Heart right ventricle (tissue), 16 donors: Measurements from ENCODE around the gene RAB22A. TPM values are rescaled to one million over a fixed set of nuclear protein-coding genes. Genes with fewer than 3 reads are reported as not detected.

Experiments used
- ATAC-seq, 8 donors: fragments of 200-7000 bp; cut with Tn5 transposase; one replicate each; pipeline ENCODE4 v1.9.1; 2020; ENCODE audit warnings: mild to moderate bottlenecking in 8 of 8, moderate library complexity in 8 of 8, moderate number of reproducible peaks in 1 of 8
- DNase-seq, 2 donors: peaks; one replicate each; pipeline ENCODE4 v3.0.0-alpha.2; 2020
- H3K27ac ChIP-seq, 10 donors: fragments of 200-600 bp; sonication (generic) in 2 of 10; one replicate each; pipeline versions ENCODE4 v1.5.0 to v1.8.0; 2020 to 2022; ENCODE audit warnings: mild to moderate bottlenecking in 3 of 10
- H3K27me3 ChIP-seq, 7 donors: fragments of 200-600 bp; one replicate each; pipeline ENCODE4 v1.8.0; 2021 to 2022; ENCODE audit warnings: mild to moderate bottlenecking in 2 of 7
- H3K36me3 ChIP-seq, 9 donors: fragments of 200-600 bp; sonication (generic) in 1 of 9; one replicate each; pipeline versions ENCODE4 v1.5.0 to v1.8.0; 2020 to 2022; ENCODE audit warnings: mild to moderate bottlenecking in 2 of 9
- H3K4me1 ChIP-seq, 9 donors: fragments of 200-600 bp; sonication (generic) in 1 of 9; one replicate each; pipeline versions ENCODE4 v1.5.0 to v1.8.0; 2020 to 2022; ENCODE audit warnings: mild to moderate bottlenecking in 4 of 9
- H3K4me3 ChIP-seq, 10 donors: fragments of 200-600 bp; sonication (generic) in 2 of 10; one replicate each; pipeline versions ENCODE4 v1.5.0 to v1.8.0; 2020 to 2022; ENCODE audit warnings: mild to moderate bottlenecking in 7 of 10, moderate library complexity in 2 of 10
- H3K9me3 ChIP-seq, 11 donors: fragments of 200-600 bp in 10 of 11; sonication (generic) in 2 of 11; one replicate each; pipeline versions ENCODE4 v1.5.0 to v1.8.0; 2013 to 2022; ENCODE audit warnings: mild to moderate bottlenecking in 2 of 11, control low read depth in 1 of 11, moderate library complexity in 1 of 11
- CTCF ChIP-seq, 9 donors: fragments of 200-600 bp; sonication (generic) in 2 of 9; IDR thresholded peaks; one replicate each; pipeline versions ENCODE4 v1.5.0 to v1.8.0; 2021 to 2022; ENCODE audit warnings: antibody characterized with exemption in 9 of 9, mild to moderate bottlenecking in 5 of 9, moderate library complexity in 1 of 9
- WGBS, 2 donors: extraction: QIAGEN DNeasy Blood & Tissue Kit; methylation state at CpG; one replicate each; pipeline ENCODE4 v1.1.7; 2013; ENCODE audit warnings: inconsistent platforms in 1 of 2; 5-methylcytosine and 5-hydroxymethylcytosine counted together
- intact Hi-C, 10 donors: fragments of 100-400 bp; cut with DNase I; formaldehyde crosslinking; loops; one replicate each; pipeline versions ENCODE4 v1.11.1 to v1.14.2; 2022
- polyA plus RNA-seq, 2 donors: library from polyadenylated mRNA; stranded (reverse); fragments of 200-250 nt; gene quantifications; one replicate each; pipeline ENCODE4 v1.2.3, GENCODE V29; 2013
- total RNA-seq, 10 donors: library from RNA; stranded (reverse); fragmentation: NEBNext Ultra II Directional in 3 of 10; extraction: Animal tissue kit (Norgen Biotek cat#: 25700) in 3 of 10; gene quantifications; one replicate each; pipeline versions ENCODE4 v1.2.1 to v1.2.4, GENCODE V29; 2021 to 2023
- donor health status: Arrhythmogenic right ventricular cardiomyopathy.
- donor health status: ischemic (EF 13 %, LVEDD 7.1; RV severe dilation, severe dysfunction).
- donor health status: healthy with polysubstance abuse.
- donor health status: DM: no; HTN: yes; CAD: no.
- donor health status: DM: no; HTN: no; CAD: no.
- donor health status: ischemic (EF 25% LVEDD 6.9; RV normal size, moderate dysfunction).
- donor health status: ischemic (EF 25% LVEDD 5.7; RV mildly dilated, moderate dysfunction).
- donor health status: healthy.
- donor health status: DM: yes; HTN: yes; CAD: no.
- donor health status: Ischemic cardiomyopathy.
- donor health status: ischemic (EF 35%, LVEDD 5.7; RV mildly dilated, moderate dysfunction).
- donor health status: nonischemic (EF 11% LVEDD 7.7; RV severe dilation, severe dysfunction).
- donor health status: DM: yes; HTN: yes; CAD: no.
- donor health status: PGD.
- donor health status: ischemic (EF 29% LVEDD 5.4; RV normal size, mild dysfunction).
- donor health status: nonischemic (EF 23%, LVEDD 6.1; RV moderate dilation, normal function).

Gene RAB22A
- total and polyA plus RNA-seq, 12 donors: 4.2 to 8.5 (median 6.8) TPM

GRCh38 chr20:58394801-58395200, 85.3 kb downstream of the RAB22A start:
- no peak for TF ChIP-seq CTCF (IDR thresholded peaks at IDR 0.05)
- ATAC-seq (no peak), DNase-seq (no peak)
- H3K9me3 ChIP-seq: no peaks in the 10 kb centered on the region
- H3K27ac ChIP-seq: no peak overlapping the region
- WGBS, 2 donors: 77 to 79% methylated on average over 4 of the region's 4 CpGs
- H3K4me3 ChIP-seq: no peak overlapping the region
- H3K27me3 ChIP-seq: no peaks in the 10 kb centered on the region
- peaks cover 6 to 88% (median 52%) of the 10 kb centered on the region in 9 donors for H3K4me1 ChIP-seq
- intact Hi-C loops: loop anchor here in 2 of 10 donors (10.0 kb wide), 3 partner anchors 50 to 160 kb away; no protein-coding TSS in a partner anchor
- H3K36me3 ChIP-seq: peaks cover 0 to 15% (median 0%) of the 10 kb centered on the region in 9 donors

GRCh38 chr20:58395604-58396003, 86.1 kb downstream of the RAB22A start:
- peaks cover 0 to 15% (median 0%) of the 10 kb centered on the region in 9 donors for H3K36me3 ChIP-seq
- 86 to 89% methylated on average over 3 of the region's 3 CpGs for WGBS, 2 donors
- H3K4me1 ChIP-seq: peaks cover 6 to 88% (median 47%) of the 10 kb centered on the region in 9 donors
- DNase-seq: no peak
- no peak overlapping the region for H3K27ac ChIP-seq
- no peaks in the 10 kb centered on the region for H3K9me3 ChIP-seq
- no peak for TF ChIP-seq CTCF (IDR thresholded peaks at IDR 0.05)
- intact Hi-C loops: loop anchor here in 2 of 10 donors (10.0 kb wide), 3 partner anchors 49 to 161 kb away; no protein-coding TSS in a partner anchor
- no peak overlapping the region for H3K4me3 ChIP-seq
- no peak for ATAC-seq
- H3K27me3 ChIP-seq: no peaks in the 10 kb centered on the region

GRCh38 chr20:58397429-58397828, 87.9 kb downstream of the RAB22A start:
- TF ChIP-seq CTCF (IDR thresholded peaks at IDR 0.05): no peak
- peaks cover 3 to 81% (median 43%) of the 10 kb centered on the region in 9 donors for H3K4me1 ChIP-seq
- 98 to 99% methylated on average over 6 of the region's 6 CpGs for WGBS, 2 donors
- no peaks in the 10 kb centered on the region for H3K27me3 ChIP-seq
- H3K9me3 ChIP-seq: no peaks in the 10 kb centered on the region
- peaks cover 0 to 15% (median 0%) of the 10 kb centered on the region in 9 donors for H3K36me3 ChIP-seq
- H3K4me3 ChIP-seq: no peak overlapping the region
- no peak overlapping the region for H3K27ac ChIP-seq
- DNase-seq (no peak), ATAC-seq (no peak)
- intact Hi-C loops: loop anchor here in 2 of 10 donors (10.0 kb wide), 3 partner anchors 47 to 163 kb away; no protein-coding TSS in a partner anchor

GRCh38 chr20:58398254-58398653, 88.7 kb downstream of the RAB22A start:
- H3K4me3 ChIP-seq: no peak overlapping the region
- no peaks in the 10 kb centered on the region for H3K9me3 ChIP-seq
- intact Hi-C loops: loop anchor here in 2 of 10 donors (10.0 kb wide), 3 partner anchors 47 to 163 kb away; no protein-coding TSS in a partner anchor
- DNase-seq (no peak), ATAC-seq (no peak)
- H3K27me3 ChIP-seq: no peaks in the 10 kb centered on the region
- H3K36me3 ChIP-seq: peaks cover 0 to 11% (median 0%) of the 10 kb centered on the region in 9 donors
- peaks cover 3 to 76% (median 42%) of the 10 kb centered on the region in 9 donors for H3K4me1 ChIP-seq
- no peak for TF ChIP-seq CTCF (IDR thresholded peaks at IDR 0.05)
- H3K27ac ChIP-seq: no peak overlapping the region
- 79 to 82% methylated on average over 5 of the region's 5 CpGs for WGBS, 2 donors
